Stimulated activated CD8-positive, alpha-beta memory T cell treated with anti-CD3 and anti-CD28 coated beads, Interleukin-2, amount 100 ng/mL, for 1 hour (primary cell): Measurements from ENCODE around the gene EML4.
"Not testable (repeated sequence)": the region's sequence is repeated elsewhere in the genome, so short reads cannot be mapped to it uniquely, and the experiment has no call there.

Source experiments
- DNase-seq, 2 donors: peaks; one replicate each; pipeline ENCODE4 v3.0.0-alpha.2; 2020; ENCODE audit warnings: low read depth in 2 of 2

Gene EML4

DNA sequence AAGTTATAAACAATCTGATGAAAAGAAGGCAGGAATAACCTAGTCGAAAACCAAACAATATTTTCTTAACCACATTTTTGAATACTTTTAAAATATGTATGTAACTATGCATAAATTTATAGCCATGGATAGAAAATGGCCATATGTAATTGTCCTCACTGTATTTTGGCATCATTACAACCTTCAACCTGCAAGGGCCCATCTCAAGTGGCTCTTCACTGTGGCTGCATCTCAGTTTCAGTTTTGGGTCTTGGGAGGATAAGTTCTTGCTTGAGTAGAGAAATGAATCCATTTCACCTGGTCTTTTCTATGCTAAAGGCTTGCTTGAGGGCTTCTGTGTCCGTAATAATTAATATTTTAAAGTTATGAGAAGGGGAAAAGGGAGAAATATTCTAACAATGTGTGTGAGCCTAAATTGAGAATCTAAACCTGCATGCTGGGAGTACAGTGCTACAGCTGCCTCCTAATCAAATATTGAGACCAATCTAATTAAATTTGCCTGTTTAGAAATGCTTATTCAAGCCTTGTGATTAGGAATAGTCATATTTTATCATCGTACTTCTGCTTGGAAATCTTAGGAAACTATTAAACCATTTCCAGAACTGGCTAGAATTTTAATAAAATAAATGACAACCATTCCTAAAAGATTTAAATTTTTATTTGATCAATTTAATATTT is 92.5 kb downstream of the EML4 start:
- DNase-seq: no peak

DNA sequence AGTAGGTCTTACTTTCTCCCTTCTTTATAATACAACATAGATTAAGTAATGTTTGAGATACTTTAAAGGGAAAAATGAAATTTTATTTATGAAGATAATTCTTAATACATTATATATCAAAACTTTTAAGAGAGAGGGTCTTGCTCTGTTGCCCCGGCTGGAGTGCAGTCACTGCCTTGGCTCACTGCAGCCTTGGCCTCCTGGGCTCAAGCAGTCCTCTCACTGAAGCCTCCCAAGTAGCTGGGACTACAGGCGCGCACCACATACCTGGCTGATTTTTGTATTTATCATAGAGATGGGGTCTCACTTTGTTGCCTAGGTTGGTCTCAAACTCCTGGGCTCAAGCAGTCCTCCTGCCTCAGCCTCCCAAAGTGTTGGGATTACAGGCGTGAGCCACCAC is 97.1 kb downstream of the EML4 start:
- no peak for DNase-seq

DNA sequence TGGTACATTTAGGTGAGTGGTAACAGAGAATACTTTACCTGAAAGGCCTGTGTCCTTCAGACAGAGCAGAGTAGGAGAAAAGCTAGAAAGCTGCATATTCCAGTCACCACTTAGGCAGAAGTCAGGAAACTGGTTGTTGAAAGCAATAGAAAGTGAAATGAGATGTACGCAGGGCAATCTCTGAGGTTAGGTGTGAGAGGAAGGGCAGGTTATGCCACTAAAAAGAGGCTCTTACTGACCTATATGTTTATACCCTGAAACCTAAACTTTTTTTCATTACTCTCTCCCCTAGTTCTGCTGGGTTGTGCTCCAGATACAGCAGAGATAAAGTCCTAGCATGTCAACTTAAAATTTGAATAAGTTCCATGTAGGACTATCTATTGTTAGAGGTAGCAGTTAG is 98.4 kb downstream of the EML4 start:
- no peak for DNase-seq

DNA sequence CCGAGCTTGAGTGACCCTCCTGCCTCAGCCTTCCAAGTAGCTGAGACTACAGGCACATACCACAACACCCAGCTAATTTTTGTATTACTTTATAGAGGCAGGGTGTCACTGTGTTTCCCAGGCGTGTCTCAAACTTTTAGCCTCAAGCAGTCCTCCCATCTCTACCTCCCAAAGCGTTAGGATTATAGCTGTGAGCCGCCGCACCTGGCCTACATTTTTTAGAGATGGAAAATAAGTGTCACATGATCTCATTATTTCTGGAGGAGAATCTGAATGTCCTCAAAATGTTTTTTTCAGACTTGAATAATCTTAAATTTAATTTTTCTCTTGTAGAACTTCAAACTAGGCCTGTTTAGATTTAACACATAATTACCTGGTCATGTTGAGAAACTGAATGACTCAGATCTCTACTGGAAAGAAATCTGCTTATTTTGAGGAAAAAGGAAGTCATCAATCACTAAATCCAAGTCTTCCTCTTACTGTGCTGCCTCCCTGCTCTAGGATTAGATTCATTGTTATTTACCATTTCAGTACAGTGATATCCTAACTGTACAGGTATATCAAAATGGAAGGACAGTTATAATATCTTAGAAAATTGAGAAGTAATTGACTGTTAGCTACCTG is 99.5 kb downstream of the EML4 start:
- DNase-seq: no peak

DNA sequence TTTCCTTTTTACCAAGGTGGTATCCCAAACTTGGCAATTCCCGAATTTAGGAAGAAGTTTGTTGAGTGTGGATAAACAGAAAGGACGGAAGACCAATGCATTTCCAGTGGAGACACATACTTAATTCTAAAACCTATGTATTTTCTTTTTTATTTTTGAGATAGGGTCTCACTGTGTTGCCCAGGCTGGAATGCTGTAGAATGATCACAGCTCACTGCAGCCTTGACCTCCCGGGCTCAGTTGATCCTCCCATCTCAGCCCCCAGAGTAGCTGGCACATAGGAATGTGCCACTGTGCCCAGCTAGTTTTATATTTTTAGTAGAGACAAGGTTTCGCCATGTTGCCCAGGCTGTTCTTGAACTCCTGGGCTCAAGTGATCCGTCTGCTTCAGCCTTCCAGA is 101.6 kb downstream of the EML4 start:
- no peak for DNase-seq

DNA sequence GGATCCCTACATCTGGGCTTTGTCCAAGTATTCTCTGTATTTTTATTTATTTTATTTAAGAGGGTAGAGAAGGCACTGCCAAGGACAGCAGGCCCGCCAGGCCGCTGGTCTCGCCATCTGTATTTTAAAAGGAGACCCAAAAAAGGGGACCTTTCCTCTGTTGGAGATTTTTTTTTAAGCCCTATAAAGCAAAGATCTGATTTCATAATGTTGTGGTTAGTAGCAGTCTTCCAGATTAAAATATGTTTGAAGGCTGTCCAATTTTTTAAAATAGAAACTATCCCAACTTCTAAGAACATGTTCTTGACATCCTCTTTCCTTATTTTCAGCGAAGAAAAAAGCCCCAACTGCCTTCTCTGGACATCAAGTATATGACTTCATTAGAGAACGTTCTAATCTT is 102.1 kb downstream of the EML4 start:
- DNase-seq: not testable (repeated sequence)

DNA sequence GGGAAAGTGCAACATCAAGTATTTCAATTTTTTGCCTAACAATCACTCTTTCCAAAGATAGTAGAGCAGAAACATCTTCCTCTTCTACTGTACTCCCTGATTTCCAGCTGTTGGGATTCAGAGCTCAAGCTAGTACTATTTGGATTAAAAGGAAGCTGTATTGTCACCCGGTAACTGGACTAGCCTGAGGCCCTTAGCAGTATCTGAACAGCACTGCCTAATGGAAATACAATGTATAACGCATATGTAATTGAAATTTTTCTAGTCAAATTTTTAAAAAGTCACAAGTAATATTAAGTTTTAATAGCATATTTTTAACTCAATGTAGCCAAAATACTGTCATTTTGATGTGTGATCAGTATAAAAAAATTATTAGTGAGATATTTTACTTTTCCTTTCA is 105.7 kb downstream of the EML4 start:
- DNase-seq: no peak

DNA sequence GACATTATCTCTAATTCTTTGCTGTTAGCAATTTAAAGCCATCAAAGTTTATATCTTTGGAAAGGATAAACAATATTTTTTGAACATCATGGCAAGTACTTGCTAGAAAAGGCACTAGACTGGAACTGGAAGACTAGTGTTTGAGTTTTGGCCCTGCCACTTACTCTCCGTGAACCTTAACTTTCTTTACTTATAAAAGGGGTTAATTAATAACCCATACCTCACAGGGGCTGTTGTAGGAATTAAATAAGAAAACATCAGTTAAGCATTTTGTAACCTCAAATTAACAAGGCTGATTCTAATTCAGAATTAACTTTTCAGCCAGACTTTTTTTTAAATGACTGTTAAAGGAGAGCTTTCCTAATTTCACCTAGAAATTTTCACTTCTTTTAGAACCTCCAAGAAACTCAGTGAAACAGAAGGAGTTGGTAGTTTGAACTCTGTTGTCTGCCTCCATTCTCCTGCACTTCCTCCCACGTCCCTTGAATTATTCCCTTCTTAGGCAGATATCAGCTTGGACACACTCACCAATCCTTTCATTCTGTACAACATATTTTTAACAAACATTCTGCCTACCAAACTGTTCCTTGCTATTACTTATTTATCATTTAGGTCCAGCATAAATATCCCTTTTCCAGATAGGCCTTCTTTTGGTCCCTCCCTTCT is 112.4 kb downstream of the EML4 start:
- DNase-seq: no peak

DNA sequence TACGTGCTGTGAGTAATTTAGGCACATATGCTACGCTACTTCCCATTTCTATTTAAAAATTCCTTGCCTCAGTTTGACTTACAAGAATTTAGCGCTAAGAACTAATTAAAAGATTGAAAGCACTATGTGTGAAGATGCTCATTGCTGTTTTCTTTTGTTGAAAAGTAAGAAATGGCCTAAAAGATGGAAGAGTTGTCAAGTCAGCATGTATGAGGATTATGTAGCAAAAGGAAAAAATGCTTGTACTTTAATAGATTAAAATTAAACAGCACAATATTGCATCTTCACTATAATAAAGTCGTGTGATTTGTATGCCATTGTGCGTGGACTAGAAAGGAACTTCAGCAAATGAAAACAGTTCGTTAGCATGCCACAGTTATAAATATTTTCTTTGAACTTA is 114.9 kb downstream of the EML4 start:
- DNase-seq: no peak

DNA sequence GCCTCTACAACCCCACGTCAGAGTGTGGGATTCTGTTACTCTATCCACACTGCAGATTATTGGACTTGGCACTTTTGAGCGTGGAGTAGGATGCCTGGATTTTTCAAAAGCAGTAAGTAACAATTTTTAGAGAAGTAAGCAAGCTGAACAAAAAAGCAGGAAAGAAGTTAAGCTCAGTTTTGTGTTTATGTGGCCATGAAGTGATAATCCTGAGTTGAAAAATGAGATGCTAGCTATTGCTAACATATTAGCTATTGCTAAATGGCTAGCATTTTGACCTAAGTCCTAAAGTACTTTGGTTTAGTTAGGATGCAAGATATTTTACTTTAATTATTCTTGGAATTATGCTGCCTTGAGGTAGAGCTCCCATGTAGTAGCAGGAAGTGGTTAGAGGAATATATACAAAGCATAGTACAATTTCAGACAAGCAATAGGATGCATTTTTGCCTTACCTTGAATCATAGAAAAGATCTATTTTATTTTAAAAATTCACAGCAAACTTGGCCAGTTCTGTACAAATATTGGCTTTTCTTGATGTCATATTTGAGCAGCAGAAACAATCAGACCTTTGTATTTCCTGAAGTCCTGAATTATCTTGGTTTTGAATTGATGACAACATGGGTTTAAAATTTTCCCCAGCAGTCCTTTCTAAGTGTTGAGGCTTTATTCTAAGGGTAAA is 117.3 kb downstream of the EML4 start:
- DNase-seq: no peak

DNA sequence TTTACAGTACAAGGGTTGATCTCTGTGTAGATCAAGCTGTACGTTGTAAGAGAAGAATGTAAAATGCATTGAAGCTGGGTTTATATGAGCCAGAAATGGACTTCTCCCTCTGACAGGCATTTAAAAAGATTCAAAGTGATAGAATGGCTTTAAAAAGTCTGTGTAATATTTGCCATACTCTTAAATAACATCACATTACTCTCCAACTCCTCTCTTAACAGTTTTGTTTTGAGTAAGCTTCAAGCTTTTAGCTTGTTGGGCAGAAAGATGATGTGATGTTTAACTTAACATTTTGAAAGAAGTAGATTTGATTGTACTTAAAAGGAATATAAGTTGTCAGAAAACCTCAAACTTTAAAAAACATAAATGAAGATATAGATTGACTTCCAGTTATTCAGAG is 119.7 kb downstream of the EML4 start:
- no peak for DNase-seq

DNA sequence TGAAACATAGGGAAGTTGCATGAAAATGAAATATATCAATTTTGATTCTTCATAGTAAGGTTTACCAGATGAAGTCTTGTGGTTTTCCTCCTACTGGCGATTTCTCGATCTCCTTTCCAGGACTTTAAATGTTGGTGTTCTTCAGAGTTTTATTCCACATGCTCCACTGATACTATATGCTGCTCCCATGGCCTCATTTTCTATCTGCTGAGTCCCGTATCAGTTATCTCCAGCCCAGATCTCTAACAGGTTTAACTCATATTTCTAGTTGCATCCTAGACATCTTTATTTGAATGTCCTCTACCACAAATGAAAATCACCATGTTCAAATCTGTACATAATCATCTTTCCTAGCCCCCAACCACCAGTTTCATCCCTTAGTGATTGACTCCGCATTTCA is 120.1 kb downstream of the EML4 start:
- DNase-seq: no peak

DNA sequence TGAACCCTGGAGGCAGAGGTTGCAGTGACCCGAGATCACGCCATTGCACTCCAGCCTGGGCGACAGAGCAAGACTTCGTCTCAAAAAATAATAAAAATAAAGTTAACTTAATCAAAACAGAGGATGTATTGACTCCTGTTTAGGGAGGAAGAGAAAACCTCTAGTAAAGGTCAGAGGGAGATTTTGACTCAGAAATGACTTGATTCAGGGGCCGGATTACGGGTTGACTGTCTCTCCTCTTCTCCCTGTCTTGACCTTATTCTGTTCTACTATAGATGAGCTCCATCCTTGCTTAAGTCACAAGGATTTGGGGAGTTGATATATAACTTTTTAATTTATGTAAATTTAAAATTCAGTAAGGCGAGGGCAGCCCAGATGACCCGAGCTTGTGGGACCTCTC is 120.9 kb downstream of the EML4 start:
- no peak for DNase-seq

DNA sequence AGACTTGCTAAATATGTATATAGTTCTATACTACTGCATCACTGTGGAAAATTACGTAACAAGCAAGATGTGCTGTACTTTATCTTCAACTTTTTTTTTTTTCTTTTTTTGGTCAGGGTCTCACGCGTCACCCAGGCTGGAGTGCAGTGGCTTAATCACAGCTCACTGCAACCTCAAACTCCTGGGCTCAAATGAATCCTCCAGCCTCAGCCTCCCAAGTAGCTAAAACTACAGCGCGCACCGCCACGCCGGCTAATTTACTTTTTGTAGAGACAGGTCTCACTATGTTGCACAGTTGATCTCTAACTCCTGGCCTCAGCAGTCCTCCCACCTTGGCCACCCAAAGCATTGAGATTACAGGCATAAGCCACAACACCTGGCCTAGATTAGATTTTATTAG is 123.9 kb downstream of the EML4 start:
- no peak for DNase-seq

DNA sequence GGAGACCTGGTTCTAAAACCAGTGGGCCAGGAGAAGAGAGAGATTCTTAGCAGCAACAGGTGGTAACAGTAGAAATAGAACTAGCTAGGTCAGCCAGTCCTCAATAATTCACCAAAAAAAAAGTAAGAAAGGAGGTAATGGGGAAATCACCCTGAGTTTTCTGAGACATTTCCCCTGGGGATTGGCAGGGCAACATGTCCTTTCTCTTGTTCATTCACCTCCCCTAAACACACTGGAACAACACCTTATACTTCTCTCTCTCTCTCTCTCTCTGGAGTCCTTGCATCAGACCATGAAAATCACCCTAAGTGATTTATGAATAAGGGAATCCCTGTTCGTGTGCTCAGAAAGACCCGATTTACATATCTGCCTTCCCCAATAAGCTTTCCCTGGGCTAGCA is 127.1 kb downstream of the EML4 start:
- no peak for DNase-seq

DNA sequence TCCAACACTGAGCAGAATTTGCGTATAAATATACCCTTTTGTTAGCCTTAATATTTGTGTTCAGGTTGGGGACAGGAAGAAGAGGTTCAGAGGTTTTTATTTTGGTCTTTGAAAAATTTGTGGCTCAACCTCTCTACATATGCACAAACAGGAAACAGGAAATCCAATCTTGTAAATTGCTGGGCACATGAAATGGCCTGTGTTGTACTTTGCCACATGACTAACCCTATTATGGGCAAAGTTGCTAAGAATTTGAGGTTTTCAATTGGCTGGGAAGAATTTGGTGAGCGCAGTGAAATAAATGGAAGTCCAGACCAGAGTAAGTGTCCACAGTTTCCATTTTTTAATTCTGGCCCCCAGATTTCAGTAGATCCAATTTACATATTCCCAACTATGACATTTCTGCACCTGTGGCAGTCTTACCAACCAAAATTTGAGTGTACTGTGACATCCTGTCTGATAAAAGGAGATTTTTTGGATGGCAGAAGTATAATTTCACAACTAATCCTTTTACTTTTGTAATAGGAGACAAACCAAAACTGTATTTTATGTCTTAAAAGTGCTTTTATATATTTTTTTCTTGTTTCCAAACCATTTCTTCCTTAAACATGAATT is 128.3 kb downstream of the EML4 start:
- DNase-seq: no peak

DNA sequence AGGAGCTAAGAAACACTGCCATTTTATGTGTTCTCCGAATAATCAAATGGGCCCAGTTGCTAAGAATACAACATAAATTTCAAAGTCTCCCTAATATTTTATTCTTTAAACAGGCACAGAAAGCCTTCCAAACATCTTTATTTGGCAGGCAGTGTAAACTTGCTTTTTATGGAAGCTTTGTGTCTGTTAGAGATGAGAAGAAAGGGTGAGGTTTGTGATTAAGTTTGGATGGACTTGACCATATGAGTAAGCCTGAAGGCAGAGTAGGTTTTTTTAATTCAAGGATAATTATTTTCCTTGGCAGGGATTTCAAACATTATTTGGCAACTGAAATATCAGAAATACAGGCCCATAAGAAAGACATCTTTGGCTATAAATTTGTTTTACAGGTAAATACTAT is 129.0 kb downstream of the EML4 start:
- DNase-seq: no peak

DNA sequence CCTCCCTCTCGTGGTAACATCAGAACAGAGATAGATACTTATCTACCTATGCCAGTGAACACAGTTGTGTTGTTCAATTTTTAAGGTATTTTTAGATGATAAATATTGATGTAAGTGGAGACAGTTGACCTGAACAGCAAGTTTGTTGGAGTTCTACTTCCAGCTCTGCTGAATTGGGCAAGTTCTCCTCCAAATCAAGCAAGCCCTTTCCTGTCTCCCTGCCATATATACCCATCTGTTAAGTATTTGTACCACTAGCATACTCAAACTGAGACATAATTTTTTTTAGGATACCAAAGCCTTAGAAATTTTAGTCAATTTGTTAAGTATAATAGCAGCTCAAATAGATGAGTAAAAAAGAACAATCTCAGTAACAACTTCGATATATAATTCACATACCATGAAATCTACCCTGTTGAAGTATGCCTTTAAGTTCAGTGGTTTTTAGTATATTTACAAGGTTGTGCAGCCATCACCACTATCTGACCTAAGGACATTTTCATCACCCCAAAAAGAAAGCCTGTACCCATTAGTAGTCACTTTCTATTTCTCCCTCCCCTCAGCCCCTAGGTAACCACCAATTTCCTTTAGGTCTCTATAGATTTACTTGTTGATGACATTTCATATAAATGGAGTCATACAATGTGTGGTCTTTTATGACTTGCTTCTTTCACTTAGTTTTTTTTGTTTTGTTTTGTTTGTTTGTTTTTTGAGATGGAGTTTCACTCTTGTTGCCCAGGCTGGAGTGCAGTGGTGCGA is 130.0 kb downstream of the EML4 start:
- no peak for DNase-seq

DNA sequence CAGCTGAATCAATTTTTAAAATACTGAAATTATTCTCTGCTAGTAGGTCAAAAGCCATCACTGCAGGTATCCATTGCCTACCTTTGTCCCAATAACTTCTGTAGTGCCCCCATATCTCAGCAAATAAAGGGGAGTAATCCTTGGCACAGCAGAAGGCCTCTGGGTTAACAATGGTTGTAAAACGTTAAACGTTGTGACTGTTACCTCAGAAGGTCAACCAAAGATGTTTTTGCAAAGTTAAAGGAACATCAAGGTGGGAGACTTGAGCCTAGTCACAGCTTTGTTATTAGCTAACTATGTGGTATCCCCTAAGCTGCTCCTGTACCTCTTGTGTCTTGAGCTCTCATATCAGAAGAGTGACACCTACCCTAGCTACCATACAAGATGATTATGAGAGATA is 131.4 kb downstream of the EML4 start:
- no peak for DNase-seq

DNA sequence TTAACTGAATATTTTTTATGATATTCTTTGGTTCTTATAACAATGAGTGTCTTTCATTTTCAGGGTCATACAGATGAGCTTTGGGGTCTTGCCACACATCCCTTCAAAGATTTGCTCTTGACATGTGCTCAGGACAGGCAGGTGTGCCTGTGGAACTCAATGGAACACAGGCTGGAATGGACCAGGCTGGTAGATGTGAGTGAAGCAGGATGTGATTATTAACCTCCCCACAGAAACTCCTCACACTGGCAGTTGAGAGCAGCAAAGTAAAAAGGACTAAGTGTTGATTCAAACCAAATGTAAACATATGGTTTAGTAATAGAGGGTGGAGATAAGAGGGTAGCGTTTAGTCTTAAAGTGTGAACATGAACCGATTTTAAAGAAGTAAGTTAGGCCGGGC is 134.1 kb downstream of the EML4 start:
- no peak for DNase-seq

DNA sequence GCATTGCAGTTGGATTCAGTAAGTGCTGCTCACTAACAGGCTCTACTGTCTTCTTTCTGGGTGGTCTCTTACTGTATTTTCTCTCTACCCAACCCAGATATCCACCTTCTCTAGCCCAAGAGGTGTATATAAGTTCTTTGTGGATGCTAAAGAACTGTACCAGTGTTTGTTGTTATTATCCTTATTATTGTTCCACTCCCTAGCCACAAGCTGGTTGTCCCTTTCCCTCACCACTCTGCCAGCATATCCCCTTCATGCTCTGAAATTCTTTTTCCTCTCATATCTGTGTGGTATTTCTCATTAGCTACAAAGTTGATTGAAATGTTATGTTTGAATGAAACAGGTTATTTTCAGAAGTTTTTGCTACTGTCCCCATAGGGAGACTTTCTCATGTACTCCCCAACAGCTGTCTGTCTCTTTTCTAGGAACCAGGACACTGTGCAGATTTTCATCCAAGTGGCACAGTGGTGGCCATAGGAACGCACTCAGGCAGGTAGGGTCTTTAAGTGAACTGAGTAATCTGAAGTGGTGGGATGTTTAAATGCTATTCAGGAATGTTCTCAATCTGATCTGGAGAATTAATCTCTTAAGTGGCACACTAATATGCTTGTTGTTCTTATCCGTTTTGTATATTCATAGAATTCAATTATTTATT is 135.0 kb downstream of the EML4 start:
- no peak for DNase-seq
